CD1c-positive myeloid dendritic cell (primary cell): ENCODE measurements around the gene MRPS21.
"Not testable (repeated sequence)": the region's sequence is repeated elsewhere in the genome, so short reads cannot be mapped to it uniquely, and the experiment has no call there.

Source experiments
- DNase-seq: peaks from one replicate; pipeline ENCODE4 v3.0.0-alpha.2; 2016; ENCODE audit errors: extremely low spot score

Gene MRPS21

GRCh38 chr1:150281758-150282557 is 11.7 kb upstream of the MRPS21 start, which contains the start of gene CIART:
TSS of gene CIART (plus strand) at chr1:150282554. CDS start at chr1:150283268, 714 bp downstream.
- peak; percentile 76 for DNase-seq

DNA sequence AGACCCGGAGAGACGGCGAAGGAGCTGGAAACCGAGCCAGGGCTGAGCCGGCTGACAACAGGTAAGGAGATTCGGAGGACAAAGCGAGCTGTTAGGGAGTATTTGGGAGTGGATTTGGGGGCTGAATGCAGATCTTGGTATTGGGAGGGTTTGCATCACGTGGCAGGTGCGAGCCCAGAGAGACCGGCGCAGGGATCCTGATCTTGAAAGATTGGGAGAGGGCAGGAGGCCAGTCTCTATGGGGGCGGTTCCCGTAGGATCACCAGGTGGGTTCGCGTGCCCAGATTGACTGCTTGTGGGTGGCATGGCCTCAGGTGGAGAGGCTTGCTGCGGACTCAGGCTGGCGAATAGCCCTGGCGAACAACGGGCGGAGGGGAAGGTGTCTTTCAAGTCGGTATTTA is 11.1 kb upstream of the MRPS21 start:
- no peak for DNase-seq

- no peak for DNase-seq
These were observed 10.4 kb upstream of the MRPS21 start for GRCh38 chr1:150283260-150283659.

DNA sequence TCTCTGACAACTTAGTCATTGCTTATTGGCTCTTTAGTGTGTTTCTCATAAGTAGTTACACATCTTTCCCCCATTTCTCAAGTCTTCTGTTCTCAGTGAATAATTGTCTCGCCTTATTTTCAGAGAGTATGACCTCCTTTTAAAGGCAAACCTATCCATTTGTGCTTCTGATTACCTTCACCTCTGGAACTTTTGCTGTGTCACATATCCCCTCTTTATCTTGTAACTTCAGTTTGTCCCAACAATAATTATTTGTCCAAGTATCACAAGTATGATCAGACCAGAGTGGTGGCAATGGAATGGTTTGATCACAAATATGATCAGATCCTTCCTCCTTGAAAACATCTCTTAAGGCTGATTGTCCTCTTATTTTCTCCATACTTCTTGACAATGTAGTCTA is 5.3 kb upstream of the MRPS21 start:
- no peak for DNase-seq

- DNase-seq = no peak
These were observed 4.8 kb upstream of the MRPS21 start for GRCh38 chr1:150288822-150289221.

DNA sequence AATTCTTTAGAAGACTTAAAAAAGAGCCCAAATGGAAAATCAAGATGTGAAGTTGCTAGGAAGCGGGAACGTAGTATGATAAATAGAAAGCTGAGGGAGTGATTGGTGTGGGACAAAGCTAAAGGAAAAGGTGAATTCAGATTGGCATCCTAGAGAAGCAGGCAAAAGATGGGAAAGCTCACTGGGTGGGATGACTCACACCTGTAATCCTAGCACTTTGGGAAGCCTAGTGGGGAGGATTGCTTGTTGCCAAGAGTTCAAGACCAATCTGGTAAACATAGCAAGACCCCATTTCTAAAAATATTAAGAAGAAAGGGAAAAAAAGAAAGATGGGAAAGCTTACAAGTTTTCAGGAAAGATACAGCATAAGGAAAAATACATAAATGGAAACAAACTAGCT is 1.8 kb downstream of the MRPS21 start:
- DNase-seq = no peak

GRCh38 chr1:150299716-150300115 is 6.1 kb downstream of the MRPS21 start:
- no peak for DNase-seq

DNA sequence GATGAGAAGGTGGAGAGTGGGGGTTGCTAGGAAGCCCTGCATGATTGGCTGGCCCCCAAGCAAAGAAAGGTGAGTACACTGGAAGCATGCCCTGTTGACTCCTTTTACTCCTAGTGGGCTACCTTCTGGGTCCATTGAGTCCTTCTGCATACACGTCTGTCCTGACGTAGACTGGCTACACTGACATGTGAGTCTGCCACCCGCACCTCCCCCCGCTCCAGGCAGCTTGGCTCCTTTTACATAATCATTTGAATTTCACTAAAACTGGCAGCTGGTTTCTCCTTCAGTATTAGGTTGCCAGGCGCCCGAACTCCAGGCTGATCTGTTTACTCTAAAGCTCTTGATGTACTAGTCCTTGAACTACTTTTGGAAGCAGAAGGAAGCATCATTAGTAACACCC is 8.7 kb downstream of the MRPS21 start:
- DNase-seq = no peak

GRCh38 chr1:150302902-150303301 is 9.2 kb downstream of the MRPS21 start:
- no peak for DNase-seq

DNA sequence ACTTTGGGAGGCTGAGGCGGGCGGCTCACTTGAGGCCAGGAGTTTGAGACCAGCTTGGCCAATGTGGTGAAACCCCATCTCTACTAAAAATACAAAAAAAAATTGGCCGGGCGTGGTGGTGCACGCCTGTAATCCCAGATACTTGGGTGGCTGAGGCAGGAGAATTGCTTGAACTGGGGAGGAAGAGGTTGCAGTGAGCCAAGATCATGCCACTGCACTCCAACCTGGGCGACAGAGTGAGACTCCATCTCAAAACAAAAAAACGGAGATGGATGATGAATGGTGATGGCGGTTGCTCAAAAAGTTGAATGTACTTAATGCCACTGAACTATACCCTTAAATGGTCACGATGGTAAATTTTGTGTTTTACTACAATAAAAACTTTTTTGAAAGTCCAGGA is 14.9 kb downstream of the MRPS21 start:
- DNase-seq = not testable (repeated sequence)

GRCh38 chr1:150309758-150310508 is 16.3 kb downstream of the MRPS21 start:
- DNase-seq = no peak

GRCh38 chr1:150311762-150312161 is 18.1 kb downstream of the MRPS21 start:
- DNase-seq = no peak

GRCh38 chr1:150314691-150315090 is 21.0 kb downstream of the MRPS21 start:
- not testable (repeated sequence) for DNase-seq

DNA sequence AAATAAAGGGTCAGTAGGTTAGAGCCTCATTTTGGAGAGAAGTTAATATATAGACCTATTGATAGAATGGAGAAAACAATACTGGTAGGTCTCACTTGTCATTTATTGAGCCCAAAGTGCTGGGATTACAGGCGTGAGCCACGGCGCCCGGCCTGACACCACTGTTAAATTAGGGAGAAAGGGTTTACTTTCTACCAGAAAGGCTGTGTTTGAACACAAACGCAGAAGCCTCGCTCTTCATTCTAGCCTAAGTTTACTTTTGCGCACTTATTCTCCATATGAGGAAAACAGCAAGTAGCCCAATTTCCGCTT is 27.0 kb downstream of the MRPS21 start:
- peak; percentile 11 for DNase-seq

DNA sequence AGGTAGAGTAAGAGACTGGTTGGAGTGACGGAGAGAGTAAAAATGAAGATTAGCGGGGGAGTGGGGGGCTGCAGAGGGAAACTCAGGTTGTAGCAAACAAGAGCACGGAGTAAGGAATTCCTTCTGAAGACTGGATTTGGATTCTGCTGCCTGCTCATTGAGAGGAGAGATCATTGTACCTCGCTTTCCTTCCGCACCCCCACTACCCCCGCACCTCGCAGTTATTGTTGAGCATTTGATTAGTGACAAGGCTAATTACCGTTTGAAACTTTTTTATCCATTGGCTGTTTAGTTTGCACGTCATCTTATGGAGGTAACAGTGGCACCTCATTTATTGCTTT is 28.1 kb downstream of the MRPS21 start:
- DNase-seq = peak; percentile 7

DNA sequence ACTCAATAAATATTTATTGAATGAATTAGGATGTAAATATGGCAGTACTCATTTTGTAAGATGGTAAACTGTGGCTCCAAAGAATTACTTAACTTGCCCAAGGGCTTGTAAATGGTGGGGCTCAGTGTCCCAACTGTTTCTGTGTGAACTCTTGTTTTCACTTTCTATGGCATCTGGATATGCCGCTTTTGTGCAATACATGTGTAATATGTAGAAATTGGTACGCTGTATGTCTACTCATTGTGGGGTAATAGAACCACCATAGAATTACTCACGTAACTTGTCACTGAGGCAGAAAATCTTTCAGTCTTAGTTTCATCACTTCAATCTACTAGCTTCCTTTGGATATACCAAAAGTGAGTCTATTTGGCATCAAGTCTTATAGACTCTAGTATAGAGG is 28.6 kb downstream of the MRPS21 start:
- DNase-seq = peak; percentile 69

GRCh38 chr1:150332651-150333290 is 39.1 kb downstream of the MRPS21 start:
- DNase-seq = no peak

DNA sequence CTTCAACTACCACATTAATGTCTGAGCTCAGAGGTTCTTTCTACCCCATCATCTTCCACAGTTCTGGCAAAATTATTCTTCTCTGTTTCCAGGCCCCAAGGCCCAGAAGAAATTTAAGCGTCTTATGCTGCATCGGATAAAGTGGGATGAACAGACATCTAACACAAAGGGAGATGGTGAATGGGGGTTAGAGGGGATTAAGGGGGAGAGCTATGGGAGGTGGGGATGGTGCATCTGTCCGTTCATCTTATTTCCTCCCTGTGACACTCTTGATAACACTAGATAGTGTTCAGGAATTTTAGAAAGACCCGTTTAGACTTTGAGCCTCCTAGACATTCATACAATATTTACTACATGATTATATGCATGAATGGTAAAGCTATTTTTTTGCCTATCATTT is 52.7 kb downstream of the MRPS21 start:
- no peak for DNase-seq

DNA sequence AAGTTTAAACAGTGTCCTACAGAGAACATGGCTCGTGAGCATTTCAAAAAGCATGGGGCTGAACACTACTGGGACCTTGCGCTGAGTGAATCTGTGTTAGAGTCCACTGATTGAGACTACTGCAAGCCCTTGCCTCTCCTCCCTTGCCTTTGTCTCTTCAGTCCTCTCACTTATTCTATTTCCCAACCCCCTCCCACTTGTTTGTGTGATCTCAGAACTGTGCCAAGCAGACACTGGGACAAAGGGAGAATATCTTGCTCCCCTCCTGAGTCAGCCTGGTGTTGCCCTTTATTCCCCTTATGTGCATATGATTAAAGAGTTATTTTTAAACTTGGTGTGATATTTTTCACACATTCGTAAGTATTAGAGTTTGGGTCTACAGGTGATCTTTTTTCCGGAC is 59.2 kb downstream of the MRPS21 start:
- DNase-seq = no peak
